Brain microvascular endothelial cell (primary cell): ENCODE data around the gene ING4.

Experiments used
- DNase-seq: peaks from one replicate; pipeline ENCODE4 v3.0.0-alpha.2; 2020
- H3K27ac ChIP-seq: fragments of 250-450 bp; sonication (Bioruptor Pico); 2 replicates; pipeline ENCODE4 v1.5.1; 2020; ENCODE audit warnings: mild to moderate bottlenecking, moderate library complexity
- H3K27me3 ChIP-seq: fragments of 250-450 bp; sonication (Bioruptor Pico); replicated peaks from 2 replicates; pipeline ENCODE4 v1.5.1; 2020; ENCODE audit warnings: mild to moderate bottlenecking
- H3K36me3 ChIP-seq: fragments of 250-450 bp; sonication (Bioruptor Pico); replicated peaks from 2 replicates; pipeline ENCODE4 v1.5.1; 2020; ENCODE audit warnings: mild to moderate bottlenecking
- H3K4me3 ChIP-seq: 2 replicates; pipeline ENCODE4 v1.5.1; 2011; ENCODE audit warnings: low read depth, mild to moderate bottlenecking, control low read depth, low read length, moderate library complexity
- in situ Hi-C: cut with HindIII; loops from 2 replicates; pipeline ENCODE4 v1.10.0; 2017; ENCODE audit warnings: low sequenced_read_pairs, low pct_ligation_motif_present
- TF ChIP-seq, protein P1 (sequence below): IDR thresholded peaks from 2 replicates; pipeline ENCODE4 v1.5.1; 2011; ENCODE audit warnings: low read depth, mild to moderate bottlenecking, moderate library complexity, low read length, control low read depth, inconsistent platforms; ENCODE audit errors: missing control alignments

ING4 gene

DNA sequence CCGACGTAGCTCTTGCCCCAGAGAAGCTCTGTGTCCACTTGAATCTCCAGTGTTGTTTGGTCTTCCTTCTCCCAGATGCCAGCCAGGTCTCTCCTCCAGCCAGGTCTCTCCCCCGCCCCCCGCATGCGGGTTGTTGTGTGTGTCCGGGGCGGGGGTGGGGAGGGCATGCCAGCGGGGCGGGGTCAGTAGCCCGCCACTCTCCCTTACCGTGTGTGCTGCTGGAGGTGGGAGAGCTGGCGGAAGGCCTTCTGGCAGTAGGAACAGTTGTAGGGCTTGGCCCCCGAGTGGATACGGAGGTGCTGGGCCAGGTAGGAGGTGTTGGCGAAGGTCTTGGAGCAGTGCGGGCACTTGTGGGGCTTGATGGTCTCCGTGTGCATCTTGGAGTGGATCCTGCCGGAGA is 9.2 kb upstream of the ING4 start:
- in situ Hi-C loops: no loop called here
- TF ChIP-seq, protein P1, sequence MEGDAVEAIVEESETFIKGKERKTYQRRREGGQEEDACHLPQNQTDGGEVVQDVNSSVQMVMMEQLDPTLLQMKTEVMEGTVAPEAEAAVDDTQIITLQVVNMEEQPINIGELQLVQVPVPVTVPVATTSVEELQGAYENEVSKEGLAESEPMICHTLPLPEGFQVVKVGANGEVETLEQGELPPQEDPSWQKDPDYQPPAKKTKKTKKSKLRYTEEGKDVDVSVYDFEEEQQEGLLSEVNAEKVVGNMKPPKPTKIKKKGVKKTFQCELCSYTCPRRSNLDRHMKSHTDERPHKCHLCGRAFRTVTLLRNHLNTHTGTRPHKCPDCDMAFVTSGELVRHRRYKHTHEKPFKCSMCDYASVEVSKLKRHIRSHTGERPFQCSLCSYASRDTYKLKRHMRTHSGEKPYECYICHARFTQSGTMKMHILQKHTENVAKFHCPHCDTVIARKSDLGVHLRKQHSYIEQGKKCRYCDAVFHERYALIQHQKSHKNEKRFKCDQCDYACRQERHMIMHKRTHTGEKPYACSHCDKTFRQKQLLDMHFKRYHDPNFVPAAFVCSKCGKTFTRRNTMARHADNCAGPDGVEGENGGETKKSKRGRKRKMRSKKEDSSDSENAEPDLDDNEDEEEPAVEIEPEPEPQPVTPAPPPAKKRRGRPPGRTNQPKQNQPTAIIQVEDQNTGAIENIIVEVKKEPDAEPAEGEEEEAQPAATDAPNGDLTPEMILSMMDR: no peak
- Histone ChIP-seq H3K27ac (no peak overlapping the region), H3K27me3 (no peaks in the 10 kb centered on the region), H3K36me3 (peaks cover 64% of the 10 kb centered on the region), H3K4me3 (no peak overlapping the region)
- no peak for DNase-seq

DNA sequence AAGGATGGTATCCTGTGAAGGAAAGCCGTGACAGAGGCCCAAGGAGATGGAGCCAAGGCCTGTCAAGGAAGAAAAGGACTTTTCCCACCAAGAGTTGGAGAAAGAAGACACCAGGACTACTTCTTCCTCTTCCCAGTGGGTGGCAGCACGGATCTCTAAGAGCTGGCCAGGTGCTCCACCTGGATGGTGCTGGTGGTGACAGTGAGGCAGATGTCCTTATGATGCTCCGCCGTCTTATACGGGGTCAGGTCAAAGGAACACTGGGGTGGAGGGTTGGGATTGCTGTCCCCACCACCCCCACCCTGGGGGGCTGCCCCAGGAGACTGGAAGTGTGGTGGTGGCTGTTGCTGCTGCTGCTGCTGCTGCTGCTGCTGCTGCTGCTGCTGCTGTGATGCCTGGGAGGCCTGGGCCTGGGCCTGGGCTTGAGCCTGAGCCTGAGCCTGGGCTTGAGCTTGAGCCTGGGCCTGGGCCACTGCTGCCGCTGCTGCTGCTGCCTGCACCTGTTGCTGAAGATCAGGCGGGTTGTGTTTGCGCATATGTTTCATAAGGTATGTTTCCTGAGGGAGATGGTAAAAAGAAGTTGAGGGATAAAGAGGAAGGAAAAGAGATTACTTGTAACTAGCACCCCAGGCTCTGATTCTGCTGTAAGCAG is 4.8 kb upstream of the ING4 start:
- TF ChIP-seq, protein P1: peak; percentile 36
- DNase-seq: no peak
- in situ Hi-C loops: no loop called here
- Histone ChIP-seq H3K27ac (no peak overlapping the region), H3K36me3 (peaks cover 51% of the 10 kb centered on the region), H3K4me3 (no peak overlapping the region), H3K27me3 (no peaks in the 10 kb centered on the region)

DNA sequence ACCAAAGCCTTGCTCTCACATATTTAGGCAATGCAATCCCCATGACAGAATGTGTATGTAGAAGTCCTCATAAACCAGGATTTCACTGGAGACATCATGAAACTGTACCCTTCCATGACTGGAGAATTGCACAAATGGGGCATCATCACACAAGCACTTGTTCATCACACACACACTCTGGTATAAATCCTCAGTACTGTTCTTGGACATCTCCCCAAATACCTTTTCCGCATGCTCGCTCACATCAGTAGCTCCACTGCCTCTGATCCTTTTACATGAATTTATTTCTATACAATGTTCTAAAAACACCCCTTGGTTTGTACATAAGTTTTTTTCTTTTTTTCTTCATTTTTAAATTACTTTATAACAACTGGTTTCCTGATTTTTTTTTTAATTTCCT is 3.3 kb upstream of the ING4 start:
- H3K27ac ChIP-seq: no peak overlapping the region
- no peak overlapping the region for H3K4me3 ChIP-seq
- H3K27me3 ChIP-seq: no peaks in the 10 kb centered on the region
- no peak for DNase-seq
- peaks cover 38% of the 10 kb centered on the region for H3K36me3 ChIP-seq
- TF ChIP-seq, protein P1: no peak
- in situ Hi-C loops: no loop called here

DNA sequence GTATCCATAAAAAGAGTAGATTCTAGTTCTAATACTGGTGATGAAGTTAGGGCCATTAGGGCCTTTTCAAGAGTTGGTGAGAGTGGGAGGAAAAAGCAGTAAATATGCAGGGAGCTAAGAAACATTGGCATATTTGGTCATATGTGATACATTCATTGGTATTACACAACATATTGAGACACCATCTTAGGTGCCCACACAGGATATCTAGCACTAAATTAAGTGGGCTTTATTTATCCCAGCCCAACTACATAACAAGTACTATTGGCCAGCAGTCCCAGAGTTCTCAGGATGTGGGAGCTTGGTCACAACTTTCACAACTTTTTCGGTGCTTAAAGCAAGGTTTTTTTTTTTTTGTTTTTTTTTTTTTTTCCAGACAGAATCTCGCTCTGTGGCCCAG is 2.0 kb upstream of the ING4 start:
- Histone ChIP-seq H3K27me3 (no peaks in the 10 kb centered on the region), H3K36me3 (peaks cover 27% of the 10 kb centered on the region), H3K4me3 (no peak overlapping the region), H3K27ac (no peak overlapping the region)
- in situ Hi-C loops: no loop called here
- no peak for DNase-seq
- TF ChIP-seq, protein P1: no peak

DNA sequence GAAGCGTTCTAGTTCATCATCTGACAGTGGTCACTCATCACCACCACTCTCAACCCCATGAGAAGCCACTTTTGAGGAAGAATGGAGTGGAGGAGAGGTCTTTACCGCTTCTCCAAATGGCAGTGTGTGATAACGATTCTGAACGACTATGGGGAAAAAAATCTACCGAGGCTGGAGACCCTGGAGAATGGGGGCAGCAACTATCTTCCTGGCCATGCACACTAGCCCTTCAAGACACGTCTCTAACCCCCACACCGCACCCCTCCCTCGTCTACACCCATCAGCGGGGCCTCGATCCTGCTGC is 365 bp downstream of the ING4 start:
- peak overlapping the region; percentile 75 for H3K4me3 ChIP-seq
- TF ChIP-seq, protein P1: no peak
- peak overlapping the region; percentile 72 for H3K27ac ChIP-seq
- no peak for DNase-seq
- H3K27me3 ChIP-seq: no peaks in the 10 kb centered on the region
- peaks cover 7% of the 10 kb centered on the region for H3K36me3 ChIP-seq
- in situ Hi-C loops: no loop called here

DNA sequence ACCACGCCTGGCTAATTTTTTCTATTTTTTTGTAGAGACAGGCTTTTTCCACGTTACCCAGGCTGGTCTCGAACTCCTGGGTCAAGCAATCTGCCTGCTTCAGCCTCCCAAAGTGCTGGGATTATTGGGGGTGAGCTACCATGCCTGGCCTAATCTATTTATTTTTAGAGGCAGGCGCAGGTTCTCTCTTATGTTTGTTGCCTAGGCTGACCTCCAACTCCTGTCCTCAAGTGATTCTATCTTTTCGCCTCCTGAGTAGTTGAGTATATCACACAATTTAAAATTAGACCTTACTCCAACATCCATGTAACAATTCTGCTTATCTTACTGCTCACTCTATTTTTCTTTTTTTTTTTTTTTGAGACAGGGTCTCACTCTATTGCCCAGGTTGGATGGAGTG is 8.9 kb downstream of the ING4 start:
- TF ChIP-seq, protein P1: no peak
- H3K36me3 ChIP-seq: peaks cover 37% of the 10 kb centered on the region
- DNase-seq: no peak
- in situ Hi-C loops: no loop called here
- no peak overlapping the region for H3K27ac ChIP-seq
- H3K27me3 ChIP-seq: no peaks in the 10 kb centered on the region
- H3K4me3 ChIP-seq: no peak overlapping the region
